Lower leg skin (tissue), 4 donors: Measurements from ENCODE around the gene ABHD17C. TPM values are rescaled to one million over a fixed set of nuclear protein-coding genes. Genes with fewer than 3 reads are reported as not detected.

Source experiments
- DNase-seq, 2 donors: peaks; one replicate each; pipeline ENCODE4 v3.0.0-alpha.2; 2019; ENCODE audit warnings: low spot score in 2 of 2
- H3K4me3 ChIP-seq: fragments of 200-600 bp; sonication (generic); 2 replicates; pipeline ENCODE4 v1.5.1; 2017; ENCODE audit warnings: mild to moderate bottlenecking, low read depth; ENCODE audit not compliant: poor library complexity, severe bottlenecking
- CTCF ChIP-seq, 3 donors: fragments of 450-650 bp; IDR thresholded peaks; one replicate each; pipeline ENCODE4 v1.5.1; 2016; ENCODE audit warnings: antibody characterized with exemption in 3 of 3, mild to moderate bottlenecking in 3 of 3, moderate library complexity in 2 of 3
- POLR2A ChIP-seq, 2 donors: fragments of 450-650 bp; IDR thresholded peaks; one replicate each; pipeline ENCODE4 v1.6.1; 2016 to 2017; ENCODE audit warnings: antibody characterized with exemption in 2 of 2, mild to moderate bottlenecking in 1 of 2, moderate library complexity in 1 of 2
- WGBS, 2 donors: methylation state at CpG; one replicate each; pipeline ENCODE4 v1.1.5; 2018; 5-methylcytosine and 5-hydroxymethylcytosine counted together
- intact Hi-C: fragments of 100-400 bp; cut with DNase I; formaldehyde crosslinking; loops from one replicate; pipeline ENCODE4 v1.15.0; 2023; ENCODE audit warnings: low total_unique reads
- total RNA-seq, 4 donors: library from RNA; depleted of rRNA; stranded (reverse); fragments of >200 nt; gene quantifications; one replicate each; pipeline ENCODE4 v1.1.0, GENCODE V29; 2016

Gene ABHD17C
- total RNA-seq, 4 donors from 2014 or later = 18.0 to 28.5 (median 26.2) TPM

- DNase-seq = no peak
- WGBS, 2 donors = 29 to 32% methylated on average over 2 of the region's 2 CpGs
- intact Hi-C loops = no loop called here
- no peak overlapping the region for H3K4me3 ChIP-seq
- no peak for TF ChIP-seq POLR2A (IDR thresholded peaks at IDR 0.05)
- TF ChIP-seq CTCF (IDR thresholded peaks at IDR 0.05) = no peak
Measured at GRCh38 chr15:80679804-80680175, 15.3 kb upstream of the ABHD17C start.

- no peak overlapping the region for H3K4me3 ChIP-seq
- 72 to 81% methylated on average over 4 of the region's 4 CpGs for WGBS, 2 donors
- no peak for DNase-seq
- TF ChIP-seq CTCF (IDR thresholded peaks at IDR 0.05) = no peak
- intact Hi-C loops = no loop called here
Measured at GRCh38 chr15:80682201-80682600, 12.9 kb upstream of the ABHD17C start.

- no peak overlapping the region for H3K4me3 ChIP-seq
- TF ChIP-seq POLR2A (IDR thresholded peaks at IDR 0.05) (no peak), CTCF (IDR thresholded peaks at IDR 0.05) (no peak)
- intact Hi-C loops = no loop called here
- no peak for DNase-seq
Measured at GRCh38 chr15:80684697-80685096, 10.4 kb upstream of the ABHD17C start.

- H3K4me3 ChIP-seq = no peak overlapping the region
- no peak for DNase-seq
- intact Hi-C loops = no loop called here
- WGBS, 2 donors = 94 to 95% methylated on average over 1 of the region's 1 CpG
- TF ChIP-seq POLR2A (IDR thresholded peaks at IDR 0.05) (no peak), CTCF (IDR thresholded peaks at IDR 0.05) (no peak)
Measured at GRCh38 chr15:80685628-80686027, 9.5 kb upstream of the ABHD17C start.

- intact Hi-C loops = no loop called here
- no peak for DNase-seq
- H3K4me3 ChIP-seq = no peak overlapping the region
- no peak for TF ChIP-seq POLR2A (IDR thresholded peaks at IDR 0.05)
- TF ChIP-seq CTCF (IDR thresholded peaks at IDR 0.05) = no peak
Measured at GRCh38 chr15:80689294-80689693, 5.8 kb upstream of the ABHD17C start.

- WGBS, 2 donors = 73 to 79% methylated on average over 5 of the region's 5 CpGs
- no peak overlapping the region for H3K4me3 ChIP-seq
- no peak for DNase-seq
- TF ChIP-seq CTCF (IDR thresholded peaks at IDR 0.05) = no peak
- no peak for TF ChIP-seq POLR2A (IDR thresholded peaks at IDR 0.05)
- intact Hi-C loops = no loop called here
Measured at GRCh38 chr15:80689716-80690115, 5.4 kb upstream of the ABHD17C start.
